Thyroid gland (tissue), 4 donors: Measurements from ENCODE around the gene EML5.

Experiments used
- POLR2A ChIP-seq, 2 donors: fragments of 450-650 bp; IDR thresholded peaks; one replicate each; pipeline ENCODE4 v1.6.1; 2017; ENCODE audit warnings: antibody characterized with exemption in 2 of 2, mild to moderate bottlenecking in 2 of 2, moderate library complexity in 1 of 2
- TF ChIP-seq, protein P1 (sequence below), 6 experiments: fragments of 200-600 bp in 3 of 6; fragments of 450-650 bp in 3 of 6; sonication (generic) in 3 of 6; IDR thresholded peaks; one replicate each; pipeline ENCODE4 v1.5.1; 2016 to 2019; ENCODE audit warnings: antibody characterized with exemption in 6 of 6, mild to moderate bottlenecking in 2 of 6, inconsistent platforms in 1 of 6, moderate library complexity in 1 of 6

DNA sequence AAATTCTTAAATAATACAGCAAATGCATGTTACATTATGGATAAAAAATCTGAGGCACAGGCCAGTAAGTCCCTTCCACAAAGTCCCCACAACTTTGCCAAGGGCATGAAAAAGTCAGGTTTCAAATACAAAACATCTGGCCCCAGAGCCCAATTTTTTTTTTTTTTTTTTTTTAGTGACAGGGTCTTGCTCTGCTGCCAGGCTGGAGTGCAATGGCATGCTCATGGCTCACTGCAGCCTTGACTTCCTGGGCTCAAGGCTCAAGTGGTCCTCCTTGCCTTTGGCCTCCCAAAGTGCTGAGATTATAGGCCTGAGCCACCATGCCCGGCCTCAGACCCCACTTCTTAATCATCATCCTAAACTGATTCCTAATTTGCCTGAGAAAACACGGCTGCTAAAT lies 28.6 kb upstream of the EML5 start:
- TF ChIP-seq, protein P1, sequence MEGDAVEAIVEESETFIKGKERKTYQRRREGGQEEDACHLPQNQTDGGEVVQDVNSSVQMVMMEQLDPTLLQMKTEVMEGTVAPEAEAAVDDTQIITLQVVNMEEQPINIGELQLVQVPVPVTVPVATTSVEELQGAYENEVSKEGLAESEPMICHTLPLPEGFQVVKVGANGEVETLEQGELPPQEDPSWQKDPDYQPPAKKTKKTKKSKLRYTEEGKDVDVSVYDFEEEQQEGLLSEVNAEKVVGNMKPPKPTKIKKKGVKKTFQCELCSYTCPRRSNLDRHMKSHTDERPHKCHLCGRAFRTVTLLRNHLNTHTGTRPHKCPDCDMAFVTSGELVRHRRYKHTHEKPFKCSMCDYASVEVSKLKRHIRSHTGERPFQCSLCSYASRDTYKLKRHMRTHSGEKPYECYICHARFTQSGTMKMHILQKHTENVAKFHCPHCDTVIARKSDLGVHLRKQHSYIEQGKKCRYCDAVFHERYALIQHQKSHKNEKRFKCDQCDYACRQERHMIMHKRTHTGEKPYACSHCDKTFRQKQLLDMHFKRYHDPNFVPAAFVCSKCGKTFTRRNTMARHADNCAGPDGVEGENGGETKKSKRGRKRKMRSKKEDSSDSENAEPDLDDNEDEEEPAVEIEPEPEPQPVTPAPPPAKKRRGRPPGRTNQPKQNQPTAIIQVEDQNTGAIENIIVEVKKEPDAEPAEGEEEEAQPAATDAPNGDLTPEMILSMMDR (IDR thresholded peaks at IDR 0.05), result no peak
- TF ChIP-seq POLR2A (IDR thresholded peaks at IDR 0.05), result no peak
